ENCODE results near the gene HSD17B11. TPM values are rescaled to one million over a fixed set of nuclear protein-coding genes. Genes with fewer than 3 reads are reported as not detected.
"Not testable (repeated sequence)": the region's sequence is repeated elsewhere in the genome, so short reads cannot be mapped to it uniquely, and the experiment has no call there.

The HSD17B11 gene
- total and polyA plus RNA-seq, 2 experiments from 2014 or later = 76.0 to 171 TPM

DNA sequence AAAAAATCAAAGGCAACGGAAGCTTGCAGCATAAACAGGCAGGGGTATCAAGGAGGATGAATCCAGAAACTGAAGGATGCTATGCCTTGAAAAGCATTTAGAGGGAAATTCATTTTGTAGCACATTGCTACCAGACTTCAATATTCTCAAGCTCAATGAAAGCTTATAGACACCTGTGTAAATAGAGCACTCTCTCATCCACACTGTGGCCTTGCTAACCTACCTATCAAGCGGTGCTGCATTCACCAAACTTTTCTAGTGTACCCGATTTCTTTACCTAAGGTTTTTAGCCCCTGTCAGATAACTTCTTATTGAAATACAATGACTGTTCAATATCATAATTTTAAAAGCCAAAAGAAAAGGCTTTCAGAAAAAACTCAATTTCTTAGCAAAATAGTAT, 48.1 kb downstream of the HSD17B11 start:
- H2AFZ ChIP-seq = no peak overlapping the region
- H3K27me3 ChIP-seq = no peaks in the 10 kb centered on the region
- H3K9me2 ChIP-seq (replicated peaks; ENCODE audit: insufficient read depth) = no peaks in the 10 kb centered on the region
- no peaks in the 10 kb centered on the region for H4K20me1 ChIP-seq (ENCODE audit: insufficient read depth, poor library complexity, severe bottlenecking)
- H3K9me3 ChIP-seq (ENCODE audit: low read depth) = no peaks in the 10 kb centered on the region
- peak overlapping the region; percentile 41 for H3K27ac ChIP-seq
- WGBS (ENCODE audit: low lambda C conversion rate, missing lambda C conversion rate) = 94% methylated on average over 3 of the region's 3 CpGs
- no peak for DNase-seq (ENCODE audit: low spot score)
- no peaks in the 10 kb centered on the region for H3K4me1 ChIP-seq (ENCODE audit: insufficient read depth)
- H3K4me2 ChIP-seq = no peak overlapping the region
- H3K36me3 ChIP-seq (replicated peaks; ENCODE audit: insufficient read depth, low read depth) = no peaks in the 10 kb centered on the region
- TF ChIP-seq CTCF (IDR thresholded peaks at IDR 0.05; ENCODE audit: poor library complexity) (no peak), EZH2phosphoT487 (IDR thresholded peaks at IDR 0.05; ENCODE audit: low read depth, severe bottlenecking, unreplicated experiment) (no peak), EZH2 (IDR thresholded peaks at IDR 0.05; ENCODE audit: borderline replicate concordance) (no peak)
- peaks cover 6% of the 10 kb centered on the region for H3K79me2 ChIP-seq
- H3K4me3 ChIP-seq = no peak overlapping the region

- H3K9me2 ChIP-seq (replicated peaks; ENCODE audit: insufficient read depth); H3K4me3 ChIP-seq; H3K79me2 ChIP-seq; H2AFZ ChIP-seq; H3K9me3 ChIP-seq (ENCODE audit: low read depth); H4K20me1 ChIP-seq (ENCODE audit: insufficient read depth, poor library complexity, severe bottlenecking); H3K4me1 ChIP-seq (ENCODE audit: insufficient read depth); H3K36me3 ChIP-seq (replicated peaks; ENCODE audit: insufficient read depth, low read depth); DNase-seq (ENCODE audit: low spot score); H3K27me3 ChIP-seq; H3K4me2 ChIP-seq: not testable (repeated sequence)
- 85% methylated on average over 8 of the region's 8 CpGs for WGBS (ENCODE audit: low lambda C conversion rate, missing lambda C conversion rate)
- peak overlapping the region; percentile 41 for H3K27ac ChIP-seq
Measured at GRCh38 chr4:87341954-87342635, 48.9 kb downstream of the HSD17B11 start.

- Histone ChIP-seq H3K4me1 (ENCODE audit: insufficient read depth) (no peaks in the 10 kb centered on the region), H3K36me3 (replicated peaks; ENCODE audit: insufficient read depth, low read depth) (no peaks in the 10 kb centered on the region), H3K9me2 (replicated peaks; ENCODE audit: insufficient read depth) (no peaks in the 10 kb centered on the region), H3K27ac (no peak overlapping the region), H3K4me3 (no peak overlapping the region), H2AFZ (no peak overlapping the region), H3K4me2 (no peak overlapping the region), H3K79me2 (peaks cover 2% of the 10 kb centered on the region), H4K20me1 (ENCODE audit: insufficient read depth, poor library complexity, severe bottlenecking) (no peaks in the 10 kb centered on the region), H3K9me3 (ENCODE audit: low read depth) (no peaks in the 10 kb centered on the region), H3K27me3 (no peaks in the 10 kb centered on the region)
- TF ChIP-seq CTCF (IDR thresholded peaks at IDR 0.05; ENCODE audit: poor library complexity) (no peak), EZH2 (IDR thresholded peaks at IDR 0.05; ENCODE audit: borderline replicate concordance) (no peak), EZH2phosphoT487 (IDR thresholded peaks at IDR 0.05; ENCODE audit: low read depth, severe bottlenecking, unreplicated experiment) (no peak)
- 92% methylated on average over 2 of the region's 2 CpGs for WGBS (ENCODE audit: low lambda C conversion rate, missing lambda C conversion rate)
- no peak for DNase-seq (ENCODE audit: low spot score)
Measured at GRCh38 chr4:87339440-87339839, 51.5 kb downstream of the HSD17B11 start.

DNA sequence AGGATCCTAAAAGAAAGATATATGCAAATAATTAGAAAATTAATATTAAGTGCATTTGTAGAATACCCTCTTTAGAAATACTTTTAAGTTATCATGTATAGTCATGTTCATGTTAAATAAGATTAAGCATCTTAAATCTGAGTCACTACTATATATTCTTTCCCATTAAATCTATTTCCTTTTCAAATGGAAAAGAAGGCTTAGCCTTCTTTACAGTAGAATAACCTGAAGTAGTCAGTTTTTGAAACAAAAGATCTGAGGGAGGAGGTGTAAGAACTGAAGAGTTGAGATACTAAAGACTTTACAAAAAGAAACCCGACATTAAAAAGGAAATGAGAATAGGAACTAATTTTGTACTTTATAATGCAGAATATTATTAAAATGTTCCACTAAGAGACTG, 53.6 kb downstream of the HSD17B11 start:
- H2AFZ ChIP-seq = no peak overlapping the region
- no peaks in the 10 kb centered on the region for H3K36me3 ChIP-seq (replicated peaks; ENCODE audit: insufficient read depth, low read depth)
- no peaks in the 10 kb centered on the region for H3K9me2 ChIP-seq (replicated peaks; ENCODE audit: insufficient read depth)
- H3K4me2 ChIP-seq = no peak overlapping the region
- no peak for DNase-seq (ENCODE audit: low spot score)
- no peaks in the 10 kb centered on the region for H3K27me3 ChIP-seq
- peaks cover 9% of the 10 kb centered on the region for H3K9me3 ChIP-seq (ENCODE audit: low read depth)
- no peak for TF ChIP-seq EZH2phosphoT487 (IDR thresholded peaks at IDR 0.05; ENCODE audit: low read depth, severe bottlenecking, unreplicated experiment)
- no peak for TF ChIP-seq CTCF (IDR thresholded peaks at IDR 0.05; ENCODE audit: poor library complexity)
- no peak for TF ChIP-seq EZH2 (IDR thresholded peaks at IDR 0.05; ENCODE audit: borderline replicate concordance)
- 100% methylated on average over 1 of the region's 1 CpG for WGBS (ENCODE audit: low lambda C conversion rate, missing lambda C conversion rate)
- H3K4me3 ChIP-seq = no peak overlapping the region
- no peaks in the 10 kb centered on the region for H4K20me1 ChIP-seq (ENCODE audit: insufficient read depth, poor library complexity, severe bottlenecking)
- H3K27ac ChIP-seq = no peak overlapping the region
- H3K79me2 ChIP-seq = no peaks in the 10 kb centered on the region
- H3K4me1 ChIP-seq (ENCODE audit: insufficient read depth) = no peaks in the 10 kb centered on the region

All from hepatocyte (in vitro differentiated cells).